Epithelial cell of proximal tubule (primary cell): ENCODE data around the gene ADARB2. TPM values are rescaled to one million over a fixed set of nuclear protein-coding genes. Genes with fewer than 3 reads are reported as not detected.

Source experiments
- DNase-seq: peaks from one replicate; pipeline ENCODE4 v3.0.0-alpha.2; 2011; ENCODE audit warnings: low read depth
- H3K4me3 ChIP-seq: 2 replicates; pipeline ENCODE4 v1.5.1; 2011; ENCODE audit warnings: low read depth, mild to moderate bottlenecking, low read length
- CTCF ChIP-seq: conservative IDR thresholded peaks from 2 replicates; pipeline ENCODE4 v1.5.1; 2012; ENCODE audit warnings: low read depth, mild to moderate bottlenecking, low read length
- total RNA-seq: library from RNA; depleted of rRNA; stranded (reverse); fragments of >200 nt; gene quantifications from 2 replicates; pipeline ENCODE4 v1.2.3, GENCODE V29; 2015

ADARB2 gene
- total RNA-seq, 1 donor from 2014 or later, result 0.63 TPM

GRCh38 chr10:1483826-1484225 lies 253.5 kb downstream of the ADARB2 start:
- no peak for TF ChIP-seq CTCF
- no peak overlapping the region for H3K4me3 ChIP-seq
- no peak for DNase-seq

- TF ChIP-seq CTCF, result no peak
Measured at GRCh38 chr10:1483246-1483645, 254.1 kb downstream of the ADARB2 start.

GRCh38 chr10:1477578-1477977 lies 259.7 kb downstream of the ADARB2 start:
- H3K4me3 ChIP-seq, result no peak overlapping the region
- no peak for TF ChIP-seq CTCF
- no peak for DNase-seq

More at GRCh38 chr10:1483246-1483645, 254.1 kb downstream of the ADARB2 start:
- no peak for DNase-seq
- H3K4me3 ChIP-seq, result no peak overlapping the region

GRCh38 chr10:1476455-1476803 lies 260.9 kb downstream of the ADARB2 start:
- no peak for DNase-seq
- H3K4me3 ChIP-seq, result no peak overlapping the region
- no peak for TF ChIP-seq CTCF

GRCh38 chr10:1475771-1476454 lies 261.4 kb downstream of the ADARB2 start:
- H3K4me3 ChIP-seq, result no peak overlapping the region
- TF ChIP-seq CTCF, result no peak
- no peak for DNase-seq

- no peak overlapping the region for H3K4me3 ChIP-seq
- no peak for TF ChIP-seq CTCF
- DNase-seq, result no peak
Measured at GRCh38 chr10:1475098-1475591, 262.2 kb downstream of the ADARB2 start.
